SK-MEL-5 (cell line): ENCODE measurements around the gene PRDM8. TPM values are rescaled to one million over a fixed set of nuclear protein-coding genes. Genes with fewer than 3 reads are reported as not detected.
"Not testable (repeated sequence)": the region's sequence is repeated elsewhere in the genome, so short reads cannot be mapped to it uniquely, and the experiment has no call there.

Experiments
- DNase-seq: peaks from one replicate; pipeline ENCODE4 v3.0.0-alpha.2; 2016; ENCODE audit warnings: low read depth, low spot score
- in situ Hi-C: cut with HindIII; loops from 2 replicates; pipeline ENCODE4 v1.10.0; 2016; ENCODE audit warnings: low sequenced_read_pairs, high pct_unique_total_duplicates, low pct_unique_long_range_greater_than_20kb
- polyA plus RNA-seq, 2 experiments: library from polyadenylated mRNA; depleted of rRNA; stranded (reverse); fragments of >200 nt; gene quantifications; 2 replicates each; pipeline ENCODE4 v1.2.3, GENCODE V29; 2015
- total RNA-seq: library from RNA; depleted of rRNA; stranded (reverse); fragments of >200 nt; shearing (Covaris generic); gene quantifications from 2 replicates; pipeline ENCODE4 v1.2.3, GENCODE V29; 2014; rRNA removed

PRDM8 gene
- total RNA-seq: 0.05 TPM in 2 replicates
- 0.10 and 0.12 TPM in 2 replicates for polyA plus RNA-seq (2015; cell fraction: cytosol; rRNA removed)
- polyA plus RNA-seq (2015; cell fraction: nucleus; rRNA removed): not detected in 2 replicates

DNA sequence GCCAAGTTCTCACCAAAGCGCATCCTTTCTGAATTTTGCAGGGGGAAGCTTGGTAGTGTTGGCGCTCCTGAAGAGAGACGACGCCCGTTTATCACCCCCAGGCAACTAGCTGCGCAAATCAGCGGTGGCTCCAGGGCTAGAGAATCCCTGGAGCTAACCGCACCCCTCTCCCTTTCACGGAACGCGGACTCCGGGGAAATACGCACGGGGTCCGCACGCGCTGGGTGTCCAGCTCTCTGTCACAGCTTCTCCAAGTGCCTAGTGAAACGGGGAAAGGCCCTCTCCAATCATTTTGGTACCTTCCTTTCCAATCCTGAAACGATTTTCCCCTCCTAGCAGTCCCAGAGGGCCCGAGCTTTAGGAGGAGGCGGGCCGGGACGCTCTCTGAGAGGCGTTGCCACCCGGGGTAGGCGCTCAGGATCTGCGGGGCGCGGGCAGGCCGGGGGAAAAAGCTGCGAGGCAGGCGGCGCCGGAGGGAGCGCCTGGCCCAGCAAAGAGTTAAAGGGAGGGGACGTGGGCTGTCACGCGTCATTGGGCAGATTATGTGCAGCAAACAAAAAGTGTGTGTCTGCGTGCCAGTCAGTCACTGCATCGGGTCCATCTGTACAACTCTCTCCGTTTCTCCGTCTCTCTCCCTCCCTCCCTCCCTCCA, at the start of gene PRDM8:
PRDM8 (plus strand) TSS at position 582 of the 652 bp plus-strand sequence. CDS start 2,578 bp downstream, outside the sequence.
- in situ Hi-C loops: no loop called here
- no peak for DNase-seq

DNA sequence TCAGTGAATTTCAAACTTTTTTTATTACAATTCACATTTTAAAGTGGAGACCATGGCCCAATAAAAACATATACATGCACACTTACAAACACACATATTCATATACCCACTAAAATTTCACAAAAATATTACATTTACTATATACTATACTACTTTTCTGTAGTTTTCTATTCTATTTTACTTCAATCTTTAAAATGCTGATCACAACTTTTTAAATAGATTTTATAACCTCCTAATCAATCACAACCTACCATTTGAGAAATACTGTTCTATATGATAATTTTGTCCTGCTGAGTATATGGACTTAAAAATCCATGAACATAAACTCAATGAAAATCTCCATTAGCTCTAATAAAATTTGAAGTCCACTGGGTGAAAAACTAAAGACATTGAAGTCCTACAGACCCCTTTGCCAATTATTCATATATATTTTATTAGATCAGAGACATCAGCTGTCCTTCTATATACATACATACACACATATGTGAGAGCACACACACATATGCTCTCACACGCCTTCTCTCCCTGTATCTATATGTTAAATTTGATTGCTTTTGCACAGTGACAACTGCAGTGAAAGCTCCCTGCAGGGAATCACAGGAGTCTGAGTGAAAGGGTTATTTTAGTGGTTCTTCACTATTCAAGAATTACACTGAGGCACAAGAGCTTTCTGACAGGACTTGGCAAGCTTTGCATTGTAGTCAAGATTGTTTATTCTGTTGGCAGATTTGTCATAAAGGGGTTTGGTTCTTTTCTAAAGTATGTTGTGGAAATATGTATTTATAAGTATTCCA, 46.7 kb upstream of the PRDM8 start:
- in situ Hi-C loops: no loop called here
- DNase-seq: no peak

DNA sequence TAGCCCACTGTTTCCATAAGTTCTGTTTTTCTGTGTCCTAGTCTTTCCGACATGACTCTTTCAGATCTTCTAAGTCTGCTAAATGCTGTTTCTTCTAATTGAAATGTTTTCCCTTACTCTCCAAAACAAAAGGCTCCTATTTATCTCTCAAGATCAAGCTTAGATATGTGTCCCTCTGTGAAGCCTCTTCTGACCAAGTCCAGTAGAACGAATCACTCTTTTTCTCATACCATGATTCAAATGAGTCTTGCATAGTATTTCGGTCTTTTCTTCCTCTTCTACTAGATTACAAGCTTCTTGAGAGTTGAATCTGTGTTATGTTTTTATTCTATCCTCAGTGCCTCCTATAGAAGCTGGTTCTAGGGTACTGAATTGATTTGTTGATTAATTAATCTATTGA, 45.3 kb upstream of the PRDM8 start:
- in situ Hi-C loops: no loop called here
- no peak for DNase-seq

DNA sequence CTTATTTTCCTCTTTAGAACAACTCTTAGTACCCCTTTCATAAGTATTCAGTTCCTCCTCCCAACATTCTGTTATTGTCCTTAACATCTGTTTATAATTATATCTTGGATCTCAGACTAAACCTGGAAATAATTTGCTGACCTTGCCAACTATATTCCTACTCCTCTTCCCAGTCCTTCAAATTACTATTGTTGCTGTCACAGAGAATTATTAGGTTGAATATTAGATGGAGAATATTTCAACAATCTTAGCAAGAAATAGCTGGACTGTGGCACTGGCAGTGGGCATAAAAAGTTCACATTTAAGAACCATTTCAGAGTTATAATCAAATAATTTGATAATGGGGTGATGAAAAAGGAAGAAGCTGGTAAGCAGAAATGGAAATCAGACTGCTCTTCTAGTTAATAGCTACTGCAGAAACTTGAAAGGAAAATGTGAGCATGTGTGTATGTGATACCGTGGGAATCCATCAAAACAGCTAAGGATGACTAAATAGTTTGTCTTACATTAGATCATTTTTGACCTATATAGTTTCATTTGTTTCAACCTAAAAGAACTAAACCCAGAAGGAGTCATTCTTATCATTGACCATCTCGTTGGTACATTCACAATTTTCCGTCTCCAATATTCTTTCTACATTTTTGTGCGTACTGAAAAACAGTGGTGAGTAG, 43.3 kb upstream of the PRDM8 start:
- DNase-seq: no peak
- in situ Hi-C loops: no loop called here

DNA sequence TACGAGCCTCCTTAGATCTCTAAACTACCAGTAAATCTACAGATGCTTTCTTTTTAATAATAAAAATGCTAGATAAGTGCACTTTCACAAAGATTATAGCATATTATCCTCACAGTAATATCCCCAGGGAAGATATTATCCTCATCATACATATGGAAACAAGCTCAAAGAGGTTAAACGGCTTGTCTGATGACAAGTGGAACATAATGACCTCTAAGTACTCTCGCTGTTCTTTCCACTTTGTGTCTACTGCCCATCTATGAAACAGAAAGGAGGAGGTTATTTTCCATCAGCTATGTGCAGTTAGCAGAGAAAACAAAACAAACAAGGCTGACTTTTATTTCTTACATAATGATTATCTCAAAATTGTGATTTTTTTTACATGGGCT, 42.8 kb upstream of the PRDM8 start:
- in situ Hi-C loops: no loop called here

DNA sequence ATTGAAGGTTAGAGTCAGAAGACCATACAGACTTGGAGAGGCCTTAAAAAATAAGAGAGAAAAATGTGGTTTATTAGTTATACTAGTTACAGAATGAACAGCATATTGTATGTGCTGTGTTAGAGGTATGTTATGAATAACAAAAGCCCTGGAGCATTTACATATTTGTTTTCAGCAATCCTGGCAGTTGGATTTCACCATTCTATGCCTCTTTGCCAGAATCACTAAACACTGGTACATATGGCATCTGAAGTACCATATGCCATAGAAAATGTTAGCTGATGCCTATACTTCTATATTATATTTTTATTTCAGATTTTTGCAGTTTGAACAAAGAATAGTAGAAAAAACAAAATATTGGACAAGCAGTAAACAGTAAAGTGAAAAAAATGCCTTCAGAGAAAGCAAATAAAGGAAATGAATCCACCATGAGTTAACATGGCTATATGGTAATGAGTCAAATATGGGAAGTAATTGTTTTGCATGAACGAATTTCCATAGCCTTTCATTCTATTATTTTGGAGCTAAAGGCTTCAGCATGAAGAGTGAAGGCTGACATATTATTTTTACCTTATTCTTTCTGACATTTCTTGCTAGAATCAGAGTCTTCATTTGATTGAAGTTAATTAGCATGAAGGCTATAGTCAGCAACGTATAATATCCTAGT, 41.9 kb upstream of the PRDM8 start:
- DNase-seq: no peak
- in situ Hi-C loops: no loop called here

More for the DNA sequence above, 42.8 kb upstream of the PRDM8 start:
- no peak for DNase-seq

DNA sequence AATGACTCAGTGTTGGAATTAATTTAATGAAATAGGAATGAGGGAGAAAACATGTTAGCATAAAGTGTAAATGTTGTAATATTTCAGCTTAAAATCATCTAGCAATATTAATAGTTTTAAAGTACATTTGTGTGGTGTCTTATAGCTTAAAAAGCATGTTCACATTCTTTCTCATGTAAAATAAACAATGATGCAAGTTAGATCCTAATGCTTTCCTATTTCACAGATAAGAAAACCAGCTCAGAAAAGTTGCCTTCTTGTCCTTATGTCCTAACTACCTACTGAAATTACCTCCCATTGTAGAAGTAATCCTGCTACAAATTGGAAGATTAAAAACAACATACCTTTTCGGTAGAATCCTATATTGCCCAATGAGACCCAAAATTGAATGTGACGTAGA, 40.9 kb upstream of the PRDM8 start:
- in situ Hi-C loops: no loop called here
- no peak for DNase-seq

DNA sequence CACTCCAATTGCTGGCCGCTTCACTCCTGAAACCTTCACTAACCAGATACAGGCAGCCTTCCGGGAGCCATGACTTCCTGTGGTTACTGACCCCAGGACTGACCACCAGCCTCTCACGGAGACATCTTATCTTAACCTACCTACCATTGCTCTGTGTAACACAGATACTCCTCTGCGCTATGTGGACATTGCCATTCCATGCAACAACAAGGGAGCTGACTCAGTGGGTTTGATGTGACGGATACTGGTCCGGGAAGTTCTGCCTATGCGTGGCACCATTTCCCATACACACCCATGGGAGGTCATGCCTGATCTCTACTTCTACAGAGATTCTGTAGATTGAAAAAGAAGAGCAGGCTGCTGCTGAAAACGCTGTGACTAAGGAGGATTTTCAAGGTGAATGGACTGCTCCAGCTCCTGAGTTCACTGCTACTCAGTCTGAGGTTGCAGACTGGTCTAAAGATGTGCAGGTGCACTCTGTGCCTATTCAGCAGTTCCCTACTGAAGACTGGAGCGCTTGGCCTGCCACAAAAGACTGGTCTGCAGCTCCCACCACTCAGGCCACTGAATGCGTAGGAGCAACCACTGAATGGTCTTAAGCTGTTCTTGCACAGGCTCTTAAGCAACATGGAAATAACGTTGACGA, 35.8 kb upstream of the PRDM8 start:
- in situ Hi-C loops: no loop called here
- DNase-seq: no peak

DNA sequence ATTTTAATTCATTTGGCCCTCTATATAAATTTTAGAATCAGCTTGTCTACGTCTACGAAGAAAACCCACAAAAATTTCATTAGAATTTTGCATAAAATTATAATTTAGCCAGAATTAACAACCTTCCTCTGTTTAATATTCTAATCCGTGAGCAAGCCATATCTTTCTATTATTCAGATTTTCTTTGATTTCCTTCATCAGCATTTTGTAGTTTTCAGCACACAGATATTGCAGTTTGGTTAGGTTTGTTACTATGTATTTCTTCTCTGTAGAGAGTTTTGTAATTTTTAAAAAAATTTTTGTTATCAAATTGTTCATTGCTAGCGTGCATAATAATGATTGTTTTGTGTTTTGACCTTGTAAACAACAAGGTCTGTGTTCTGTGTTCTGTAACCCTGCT, 34.9 kb upstream of the PRDM8 start:
- no peak for DNase-seq
- in situ Hi-C loops: no loop called here

DNA sequence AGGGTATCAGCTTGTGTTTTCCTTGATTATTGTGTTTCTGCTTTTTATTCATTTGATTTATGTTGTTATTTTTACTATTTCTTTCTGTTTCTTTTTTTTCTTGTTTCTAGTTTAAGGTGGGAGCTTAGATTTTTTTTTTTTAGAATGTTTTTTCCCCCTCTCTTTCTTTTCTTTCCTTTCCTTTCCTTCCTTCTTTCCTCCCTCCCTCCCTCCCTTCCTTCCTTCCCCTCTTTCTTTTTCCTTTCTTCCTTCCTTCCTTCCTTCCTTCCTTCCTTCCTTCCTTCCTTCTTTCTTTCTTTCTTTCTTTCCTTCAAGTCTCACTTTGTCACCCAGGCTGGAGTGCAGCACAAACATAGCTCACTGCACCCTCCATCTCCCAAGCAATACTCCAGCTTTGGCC, 31.4 kb upstream of the PRDM8 start:
- DNase-seq: no peak
- in situ Hi-C loops: no loop called here

DNA sequence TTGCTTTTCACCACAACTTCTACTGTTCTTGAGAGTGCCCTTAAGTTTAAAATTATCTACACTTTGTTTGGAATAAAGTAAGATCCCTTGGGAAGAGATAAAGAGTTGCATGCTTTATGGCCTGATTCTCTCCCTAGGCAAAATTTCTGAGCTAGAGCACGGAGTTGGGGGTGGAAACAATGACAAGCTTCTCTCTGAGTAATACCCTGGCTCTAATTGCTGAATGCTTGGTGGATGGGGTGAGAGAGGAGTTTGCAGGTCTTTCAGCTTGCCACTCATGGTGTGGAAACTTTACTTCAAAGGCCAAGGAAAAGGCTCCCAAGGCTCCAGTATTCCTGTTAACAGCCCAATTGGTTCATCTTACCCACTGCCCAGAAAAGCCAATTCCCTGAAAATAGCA, 26.1 kb upstream of the PRDM8 start:
- in situ Hi-C loops: no loop called here
- no peak for DNase-seq

DNA sequence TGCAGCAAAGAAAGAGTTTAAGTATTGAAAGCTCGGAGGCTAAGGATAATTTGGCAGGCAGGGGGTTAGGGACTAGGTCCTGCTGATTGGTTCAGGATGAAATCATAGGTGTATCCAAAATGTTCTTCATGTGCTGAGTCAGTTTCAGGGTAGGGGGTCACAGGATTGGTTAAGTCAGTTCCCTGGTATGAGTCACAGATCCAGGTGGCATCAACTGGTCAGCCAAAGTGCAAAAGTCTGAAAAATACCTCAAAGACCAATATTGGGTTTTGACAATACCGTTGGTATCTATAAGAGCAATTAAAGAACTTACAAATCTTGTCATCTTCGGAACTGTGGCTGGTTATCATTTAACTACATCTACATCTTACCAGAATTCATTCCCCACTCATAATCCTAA, 25.6 kb upstream of the PRDM8 start:
- in situ Hi-C loops: no loop called here

DNA sequence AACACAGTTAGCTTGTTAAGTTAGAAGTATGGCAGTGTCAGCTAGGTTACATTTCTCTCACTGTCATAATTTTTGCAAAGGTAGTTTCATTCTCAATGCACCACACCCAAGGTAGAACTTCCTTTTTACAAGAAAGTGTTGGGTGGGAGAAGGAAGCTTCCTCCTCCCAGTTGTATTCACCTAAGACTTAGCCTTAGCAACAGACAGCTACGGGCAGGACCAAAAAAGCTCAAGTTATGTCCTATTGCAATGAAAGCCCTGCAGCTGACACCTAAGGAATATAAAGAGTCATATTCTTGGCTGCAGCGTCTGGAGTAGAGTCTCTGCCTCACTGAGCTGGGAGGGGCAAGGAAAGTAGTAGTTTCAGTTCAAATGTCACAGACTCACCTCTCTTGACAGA, 25.1 kb upstream of the PRDM8 start:
- DNase-seq: no peak
- in situ Hi-C loops: no loop called here

More for the DNA sequence above, 25.6 kb upstream of the PRDM8 start:
- no peak for DNase-seq

DNA sequence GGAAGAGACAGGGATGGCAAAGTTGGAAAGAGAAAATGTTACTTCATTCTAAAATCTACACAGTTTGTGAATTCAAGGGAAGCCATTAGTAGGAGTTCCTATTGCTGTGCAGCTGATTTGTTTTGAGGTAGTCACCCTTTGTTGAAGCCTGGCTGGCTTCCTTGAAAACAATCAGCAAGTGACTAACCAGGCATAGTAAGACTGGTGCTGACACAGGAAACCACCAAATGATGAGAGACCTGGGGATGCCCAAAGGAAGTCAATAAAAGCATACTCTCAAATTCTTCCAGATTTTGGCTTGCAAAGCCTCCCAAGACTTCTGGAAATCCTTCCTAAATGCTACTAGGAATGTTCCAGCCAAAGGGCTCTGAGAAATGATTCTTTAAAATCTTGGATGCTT, 23.9 kb upstream of the PRDM8 start:
- DNase-seq: no peak
- in situ Hi-C loops: no loop called here

DNA sequence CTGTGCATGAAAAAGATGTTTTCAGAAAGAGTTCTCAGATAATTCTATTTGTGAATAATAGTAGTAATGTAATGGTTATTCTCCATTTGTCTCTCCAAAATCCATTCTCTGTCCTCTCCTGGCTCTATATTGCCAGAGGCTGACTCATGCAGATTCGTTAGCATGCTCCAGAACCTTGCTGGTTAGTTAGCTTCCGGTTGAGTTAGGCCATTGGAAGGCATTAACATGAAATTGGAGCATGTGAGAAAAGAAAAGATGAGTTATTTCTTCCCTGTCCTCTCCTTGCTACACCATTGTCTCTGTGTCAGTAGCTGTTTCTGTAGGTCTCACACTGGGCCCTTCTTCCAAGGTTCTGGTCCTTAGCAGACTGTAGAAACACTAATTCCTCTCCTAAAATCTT, 23.5 kb upstream of the PRDM8 start:
- DNase-seq: no peak
- in situ Hi-C loops: no loop called here

DNA sequence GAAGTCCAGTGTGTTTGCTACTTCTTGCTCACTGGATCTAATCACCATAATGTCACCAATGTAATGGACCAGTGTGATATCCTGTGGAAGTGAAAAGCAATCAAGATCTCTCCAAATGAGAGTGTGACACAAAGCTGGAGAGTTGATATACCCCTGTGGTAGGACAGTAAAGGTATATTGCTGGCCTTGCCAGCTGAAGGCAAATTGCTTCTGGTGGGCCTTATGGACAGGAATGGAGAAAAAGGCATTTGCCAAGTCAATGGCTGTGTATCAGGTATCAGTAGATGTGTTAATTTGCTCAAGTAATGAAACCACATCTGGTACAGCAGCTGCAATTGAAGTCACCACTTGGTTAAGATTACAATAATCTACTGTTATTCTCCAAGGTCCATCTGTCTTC, 19.5 kb upstream of the PRDM8 start:
- in situ Hi-C loops, DNase-seq: not testable (repeated sequence)

DNA sequence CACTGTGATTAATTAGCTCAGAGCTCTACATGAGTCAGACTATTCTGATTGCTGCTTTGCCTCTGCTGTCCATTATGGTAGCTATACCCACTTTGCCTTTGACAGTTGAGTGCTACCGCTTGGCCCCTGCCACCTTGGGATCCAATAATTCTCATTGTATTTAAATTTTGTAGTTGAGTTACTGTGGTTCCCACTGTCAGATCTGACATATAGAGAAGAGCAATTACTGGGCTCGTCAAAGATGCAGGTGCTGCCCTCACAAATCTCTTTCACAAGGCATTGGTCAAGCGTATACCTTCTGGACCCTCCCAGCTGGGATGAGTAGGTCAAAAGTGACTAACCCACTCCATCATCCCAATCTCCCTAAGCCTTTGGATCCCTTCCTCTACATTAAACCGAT, 18.3 kb upstream of the PRDM8 start:
- in situ Hi-C loops: no loop called here
- DNase-seq: no peak
